SK-N-SH (cell line): ENCODE data around the gene ZNF503. TPM values are rescaled to one million over a fixed set of nuclear protein-coding genes. Genes with fewer than 3 reads are reported as not detected.

Source experiments
- CTCF ChIA-PET: fragments of 300-600, 350-600 bp; formaldehyde crosslinking; extraction: SDS; loops from one replicate; lab custom pipeline; 2021; lab: Yijun Ruan, JAX
- POLR2A ChIA-PET: fragments of 350-600 bp; sonication (Branson Sonifier 250); formaldehyde crosslinking; extraction: SDS; loops from one replicate; lab custom pipeline; 2020; ENCODE audit warnings: antibody characterized with exemption, inconsistent platforms; lab: Yijun Ruan, JAX
- DNase-seq: peaks from one replicate; pipeline ENCODE4 v3.0.0; 2012
- H2AFZ ChIP-seq: fragments of 200-600 bp; sonication (generic); 2 replicates; pipeline ENCODE4 v1.8.1; 2016; ENCODE audit warnings: antibody characterized with exemption, mild to moderate bottlenecking, low read depth
- H3F3A ChIP-seq: fragments of 200-600 bp; sonication (generic); replicated peaks from 2 replicates; pipeline ENCODE3; 2016; ENCODE audit warnings: antibody characterized with exemption, mild to moderate bottlenecking; ENCODE audit not compliant: insufficient read depth
- H3K27ac ChIP-seq, 2 experiments: fragments of 200-500 bp in 1 of 2; fragments of 200-600 bp in 1 of 2; sonication (Bioruptor generic) in 1 of 2; sonication (generic), shearing (Covaris generic) in 1 of 2; 2 replicates each; pipeline versions ENCODE4 v1.5.1 to v1.6.1; 2014 to 2016; ENCODE audit warnings: low read depth in 2 of 2, inconsistent platforms in 1 of 2, low read length in 1 of 2, mild to moderate bottlenecking in 1 of 2, mixed read lengths in 1 of 2
- H3K27me3 ChIP-seq: fragments of 200-600 bp; sonication (generic), shearing (Covaris generic); 2 replicates; pipeline ENCODE4 v1.6.1; 2016; ENCODE audit warnings: mixed run types; ENCODE audit not compliant: insufficient read depth
- H3K36me3 ChIP-seq, 2 experiments: fragments of 200-500 bp in 1 of 2; fragments of 200-600 bp in 1 of 2; sonication (Bioruptor generic) in 1 of 2; sonication (generic) in 1 of 2; replicated peaks in 1 of 2; 2 replicates each; pipeline versions ENCODE3 to v1.5.1; 2014 to 2016; ENCODE audit warnings: low read length in 1 of 2, mild to moderate bottlenecking in 1 of 2; ENCODE audit not compliant: insufficient read depth in 2 of 2, control insufficient read depth in 1 of 2
- H3K4me1 ChIP-seq, 2 experiments: fragments of 200-500 bp in 1 of 2; fragments of 200-600 bp in 1 of 2; sonication (Bioruptor generic) in 1 of 2; sonication (generic), shearing (Covaris generic) in 1 of 2; 2 replicates each; pipeline versions ENCODE4 v1.5.1 to v1.6.1; 2014 to 2016; ENCODE audit warnings: low read depth in 1 of 2, low read length in 1 of 2, mixed run types in 1 of 2; ENCODE audit not compliant: insufficient read depth in 2 of 2, control insufficient read depth in 1 of 2
- H3K4me2 ChIP-seq: fragments of 200-600 bp; sonication (generic), shearing (Covaris generic); 2 replicates; pipeline ENCODE4 v1.6.1; 2017; ENCODE audit warnings: mixed run types
- H3K4me3 ChIP-seq, 2 experiments: fragments of 200-500 bp in 1 of 2; fragments of 200-600 bp in 1 of 2; sonication (Bioruptor generic) in 1 of 2; sonication (generic), shearing (Covaris generic) in 1 of 2; 2 replicates each; pipeline versions ENCODE4 v1.5.1 to v1.8.1; 2014 to 2016; ENCODE audit warnings: low read depth in 2 of 2, inconsistent platforms in 1 of 2, low read length in 1 of 2, mild to moderate bottlenecking in 1 of 2, mixed read lengths in 1 of 2, moderate library complexity in 1 of 2
- H3K79me2 ChIP-seq: fragments of 200-600 bp; sonication (generic); 2 replicates; pipeline ENCODE4 v1.8.1; 2017; ENCODE audit warnings: mild to moderate bottlenecking; ENCODE audit not compliant: insufficient read depth
- H3K9ac ChIP-seq: fragments of 200-600 bp; sonication (generic); 2 replicates; pipeline ENCODE4 v1.6.1; 2017; ENCODE audit warnings: mixed run types
- H3K9me2 ChIP-seq: fragments of 200-600 bp; sonication (generic); 2 replicates; pipeline ENCODE4 v1.6.1; 2017; ENCODE audit warnings: mixed run types
- H3K9me3 ChIP-seq: fragments of 200-600 bp; sonication (generic); 2 replicates; pipeline ENCODE4 v1.6.1; 2017; ENCODE audit warnings: mixed run types, mild to moderate bottlenecking, moderate library complexity
- H4K20me1 ChIP-seq: fragments of 200-600 bp; sonication (generic); 2 replicates; pipeline ENCODE4 v1.6.1; 2017; ENCODE audit warnings: mild to moderate bottlenecking, mixed run types; ENCODE audit not compliant: insufficient read depth
- CHD2 ChIP-seq: fragments of 150-350 bp; IDR thresholded peaks from 2 replicates; pipeline ENCODE4 v1.6.1; 2018; ENCODE audit warnings: low read length; ENCODE audit not compliant: partially characterized antibody
- CTCF ChIP-seq: fragments of 200-600 bp; sonication (generic); IDR thresholded peaks from 2 replicates; pipeline ENCODE4 v1.6.1; 2017; ENCODE audit warnings: antibody characterized with exemption, mild to moderate bottlenecking, moderate library complexity
- EP300 ChIP-seq, 2 experiments: IDR thresholded peaks; 2 replicates each; pipeline versions ENCODE4 v1.4.0 to v1.6.1; 2012; ENCODE audit warnings: borderline replicate concordance in 1 of 2, low read depth in 1 of 2, low read length in 1 of 2
- EZH2phosphoT487 ChIP-seq: fragments of 200-600 bp; sonication (generic); IDR thresholded peaks from 2 replicates; pipeline ENCODE4 v1.6.1; 2017; ENCODE audit warnings: low read depth, mixed run types, mild to moderate bottlenecking, antibody characterized with exemption, moderate library complexity, borderline replicate concordance
- FOSL2 ChIP-seq: IDR thresholded peaks from 2 replicates; pipeline ENCODE4 v1.4.0; 2012; ENCODE audit warnings: low read depth, mild to moderate bottlenecking, moderate library complexity, borderline replicate concordance
- FOXJ3 ChIP-seq: sonication (generic); formaldehyde crosslinking; IDR thresholded peaks from 2 replicates; pipeline ENCODE4 v1.5.1; 2020; ENCODE audit warnings: mild to moderate bottlenecking, missing genetic modification reagents
- GABPA ChIP-seq: IDR thresholded peaks from 2 replicates; pipeline ENCODE4 v1.4.0; 2012; ENCODE audit warnings: low read depth, mild to moderate bottlenecking
- GATA2 ChIP-seq: sonication (generic); formaldehyde crosslinking; IDR thresholded peaks from 2 replicates; pipeline ENCODE4 v1.5.0; 2020; ENCODE audit warnings: mild to moderate bottlenecking, missing genetic modification reagents
- IRF3 ChIP-seq: fragments of 150-350 bp; IDR thresholded peaks from 2 replicates; pipeline ENCODE4 v1.6.1; 2016; ENCODE audit warnings: mild to moderate bottlenecking, low read depth, low read length
- JUND ChIP-seq: IDR thresholded peaks from 2 replicates; pipeline ENCODE4 v1.4.0; 2012
- MEF2A ChIP-seq: IDR thresholded peaks from 2 replicates; pipeline ENCODE4 v1.4.0; 2012; ENCODE audit warnings: low read depth, borderline replicate concordance
- PBX3 ChIP-seq: IDR thresholded peaks from 2 replicates; pipeline ENCODE4; 2012
- POLR2AphosphoS5 ChIP-seq: IDR thresholded peaks from 2 replicates; pipeline ENCODE4 v1.6.1; 2012; ENCODE audit warnings: low read depth, low read length
- RCOR1 ChIP-seq: fragments of 150-350 bp; IDR thresholded peaks from 2 replicates; pipeline ENCODE4 v1.6.1; 2017; ENCODE audit warnings: antibody characterized with exemption, low read length
- REST ChIP-seq: IDR thresholded peaks from 2 replicates; pipeline ENCODE4 v1.6.1; 2012; ENCODE audit warnings: mild to moderate bottlenecking, low read depth, low read length, moderate library complexity
- RXRA ChIP-seq: IDR thresholded peaks from 2 replicates; pipeline ENCODE4 v1.4.0; 2012; ENCODE audit warnings: low read depth, mild to moderate bottlenecking, borderline replicate concordance
- SMC3 ChIP-seq: IDR thresholded peaks from 2 replicates; pipeline ENCODE4 v1.6.1; 2012; ENCODE audit warnings: low read depth, low read length, improper control_type of control experiment
- WGBS: methylation state at CpG from one replicate; pipeline ENCODE4 v1.1.6; 2017; ENCODE audit warnings: low lambda C conversion rate; 5-methylcytosine and 5-hydroxymethylcytosine counted together
- polyA plus RNA-seq, 3 experiments: library from polyadenylated mRNA; depleted of rRNA; stranded (reverse); fragments of >200 nt; gene quantifications; 2 replicates each; pipeline ENCODE4 v1.2.3, GENCODE V29; 2012

Gene ZNF503
- polyA plus RNA-seq, 1 of the 3 experiments (the other 2 are of a cell fraction), result 5.9 TPM

- H4K20me1 ChIP-seq, result no peaks in the 10 kb centered on the region
- H3K9me2 ChIP-seq, result no peaks in the 10 kb centered on the region
- CTCF ChIA-PET, result interaction anchor here (0.7 to 1.7 kb wide), 4 partner anchors 11 to 592 kb away, joined by 3 to 5 read pairs (median 3); no protein-coding TSS in a partner anchor
- 55% methylated on average over 5 of the region's 5 CpGs for WGBS
- H3K27ac ChIP-seq, result no peak overlapping the region
- H3F3A ChIP-seq, result no peaks in the 10 kb centered on the region
- H3K9me3 ChIP-seq, result no peaks in the 10 kb centered on the region
- H3K4me2 ChIP-seq, result no peak overlapping the region
- H3K36me3 ChIP-seq, result no peaks in the 10 kb centered on the region
- no peaks in the 10 kb centered on the region for H3K79me2 ChIP-seq
- DNase-seq, result no peak
- H3K27me3 ChIP-seq, result no peaks in the 10 kb centered on the region
- no peak for TF ChIP-seq EP300 (IDR thresholded peaks at IDR 0.05; ENCODE audit: borderline replicate concordance in 1 of 2, low read depth in 1 of 2, low read length in 1 of 2)
- TF ChIP-seq SMC3, result no peak
- no peak for TF ChIP-seq FOXJ3
- no peak for TF ChIP-seq MEF2A
- no peak for TF ChIP-seq JUND
- no peak for TF ChIP-seq POLR2AphosphoS5
- TF ChIP-seq IRF3, result no peak
- no peak for TF ChIP-seq PBX3
- no peak for TF ChIP-seq GABPA
- TF ChIP-seq RCOR1, result no peak
- TF ChIP-seq GATA2, result no peak
- no peak for TF ChIP-seq CHD2
- TF ChIP-seq RXRA, result no peak
- no peak for TF ChIP-seq FOSL2
- TF ChIP-seq EZH2phosphoT487, result no peak
- no peak for TF ChIP-seq REST
- TF ChIP-seq CTCF, result no peak
- TF ChIP-seq, all 33 proteins: peak for 0
- H2AFZ ChIP-seq, result no peak overlapping the region
- H3K9ac ChIP-seq, result no peak overlapping the region
- no peaks in the 10 kb centered on the region; a peak in 1 of 4 replicates for H3K4me1 ChIP-seq
- no peak overlapping the region for H3K4me3 ChIP-seq
- POLR2A ChIA-PET, result no interaction called here
Measured at GRCh38 chr10:75417522-75417927, 16.0 kb upstream of the ZNF503 start.
